ENCODE measurements around the gene FYB2. TPM values are rescaled to one million over a fixed set of nuclear protein-coding genes. Genes with fewer than 3 reads are reported as not detected.

Gene FYB2
- total and polyA plus RNA-seq, 12 donors: not detected

DNA sequence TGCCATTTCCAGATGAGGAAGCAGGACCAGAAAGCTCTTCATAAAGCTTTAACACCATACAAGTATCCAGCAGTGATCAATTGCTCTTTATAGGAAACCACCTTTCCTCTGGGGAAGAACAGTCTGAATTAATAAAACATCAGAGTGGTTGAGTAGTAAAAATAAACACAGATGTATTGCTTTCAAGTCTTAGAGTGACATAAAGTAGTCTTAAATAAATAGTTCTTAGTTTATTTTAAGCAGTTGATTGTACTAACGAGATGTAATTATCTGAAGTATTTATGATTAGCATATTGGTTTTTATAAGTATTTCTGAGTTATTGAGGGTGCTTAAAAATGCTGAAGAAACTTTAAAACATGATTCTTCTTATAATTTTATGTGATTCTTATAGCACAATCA, 107.1 kb downstream of the FYB2 start:
- 77 to 88% (median 85%) methylated on average over 1 of the region's 1 CpG for WGBS, 4 donors

GRCh38 chr1:56710646-56711045, 108.6 kb downstream of the FYB2 start:
- DNase-seq: no peak
- Histone ChIP-seq H3K27me3 (no peaks in the 10 kb centered on the region), H3K4me1 (replicated peaks in 1 of 2) (no peaks in the 10 kb centered on the region), H3K27ac (no peak overlapping the region), H3K9me3 (replicated peaks in 1 of 3) (no peaks in the 10 kb centered on the region), H3K4me3 (no peak overlapping the region), H3K36me3 (replicated peaks in 1 of 2) (no peaks in the 10 kb centered on the region)
- TF ChIP-seq CTCF (IDR thresholded peaks at IDR 0.05): no peak
- intact Hi-C loops (cut with DNase I): loop anchor here in 1 of 2 donors (5.0 kb wide), 1 partner anchor 1423 kb away; no protein-coding TSS in a partner anchor

More for the DNA sequence above, 107.1 kb downstream of the FYB2 start:
- TF ChIP-seq CTCF (IDR thresholded peaks at IDR 0.05): no peak
- no peak for TF ChIP-seq POLR2A (IDR thresholded peaks at IDR 0.05)
- Histone ChIP-seq H3K4me3 (no peak overlapping the region), H3K27ac (no peak overlapping the region), H3K4me1 (replicated peaks in 1 of 2) (no peaks in the 10 kb centered on the region), H3K36me3 (replicated peaks in 1 of 2) (no peaks in the 10 kb centered on the region), H3K9me3 (replicated peaks in 1 of 3) (no peaks in the 10 kb centered on the region), H3K27me3 (peaks cover 3% of the 10 kb centered on the region)
- DNase-seq: no peak
- intact Hi-C loops (cut with DNase I): loop anchor here in 1 of 2 donors (5.0 kb wide), 1 partner anchor 1425 kb away; no protein-coding TSS in a partner anchor

DNA sequence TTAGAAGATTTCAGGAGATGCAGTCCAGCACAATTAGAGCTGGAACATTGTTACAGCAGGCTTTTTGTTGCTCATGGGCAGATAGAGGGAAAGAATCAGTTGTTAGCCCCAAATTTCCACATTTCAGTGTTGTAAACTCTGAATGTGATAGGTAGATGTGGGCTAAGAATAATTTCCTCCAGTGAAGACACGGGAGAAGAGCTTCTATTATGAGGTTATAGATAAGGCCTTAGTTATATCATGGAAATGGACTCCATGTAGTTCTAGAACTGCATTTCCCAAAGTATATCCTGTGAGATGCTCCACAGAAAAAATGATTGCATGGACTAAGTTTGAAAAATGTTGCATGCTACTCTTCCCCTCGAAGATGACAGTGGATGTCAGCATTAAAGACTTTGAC, 109.2 kb downstream of the FYB2 start:
- no peak overlapping the region for H3K27ac ChIP-seq
- no peaks in the 10 kb centered on the region for H3K36me3 ChIP-seq (replicated peaks in 1 of 2)
- intact Hi-C loops (cut with DNase I): loop anchor here in 1 of 2 donors (5.0 to 10.0 kb wide), 2 partner anchors 1335 to 1423 kb away; no protein-coding TSS in a partner anchor
- TF ChIP-seq POLR2A (IDR thresholded peaks at IDR 0.05) (no peak), CTCF (IDR thresholded peaks at IDR 0.05) (no peak)
- no peaks in the 10 kb centered on the region for H3K9me3 ChIP-seq (replicated peaks in 1 of 3)
- H3K4me1 ChIP-seq (replicated peaks in 1 of 2): no peaks in the 10 kb centered on the region
- no peak for DNase-seq
- H3K4me3 ChIP-seq: no peak overlapping the region
- WGBS, 4 donors: 36 to 55% (median 46%) methylated on average over 2 of the region's 2 CpGs
- H3K27me3 ChIP-seq: no peaks in the 10 kb centered on the region

GRCh38 chr1:56709269-56709880, 109.8 kb downstream of the FYB2 start:
- Histone ChIP-seq H3K36me3 (replicated peaks in 1 of 2) (no peaks in the 10 kb centered on the region), H3K4me1 (replicated peaks in 1 of 2) (no peaks in the 10 kb centered on the region), H3K27me3 (no peaks in the 10 kb centered on the region), H3K4me3 (no peak overlapping the region), H3K27ac (no peak overlapping the region), H3K9me3 (replicated peaks in 1 of 3) (no peaks in the 10 kb centered on the region)
- intact Hi-C loops (cut with DNase I): loop anchor here in 1 of 2 donors (10.0 kb wide), 1 partner anchor 1335 kb away; no protein-coding TSS in a partner anchor
- 9 to 12% (median 11%) methylated on average over 2 of the region's 2 CpGs for WGBS, 4 donors
- peak in 3 of 7 donors; percentile 4 to 21 (median 9) for DNase-seq
- TF ChIP-seq CTCF (IDR thresholded peaks at IDR 0.05): peak; percentile 53 to 75 (median 61)
- TF ChIP-seq POLR2A (IDR thresholded peaks at IDR 0.05): no peak
